Activated naive CD4-positive, alpha-beta T cell treated with Interleukin-2 at 50 U/mL for 16 hours (primary cell): ENCODE data around the gene MRGPRD.

Experiments used
- DNase-seq: peaks from one replicate; pipeline ENCODE4 v3.0.0-alpha.2; 2020

The MRGPRD gene

DNA sequence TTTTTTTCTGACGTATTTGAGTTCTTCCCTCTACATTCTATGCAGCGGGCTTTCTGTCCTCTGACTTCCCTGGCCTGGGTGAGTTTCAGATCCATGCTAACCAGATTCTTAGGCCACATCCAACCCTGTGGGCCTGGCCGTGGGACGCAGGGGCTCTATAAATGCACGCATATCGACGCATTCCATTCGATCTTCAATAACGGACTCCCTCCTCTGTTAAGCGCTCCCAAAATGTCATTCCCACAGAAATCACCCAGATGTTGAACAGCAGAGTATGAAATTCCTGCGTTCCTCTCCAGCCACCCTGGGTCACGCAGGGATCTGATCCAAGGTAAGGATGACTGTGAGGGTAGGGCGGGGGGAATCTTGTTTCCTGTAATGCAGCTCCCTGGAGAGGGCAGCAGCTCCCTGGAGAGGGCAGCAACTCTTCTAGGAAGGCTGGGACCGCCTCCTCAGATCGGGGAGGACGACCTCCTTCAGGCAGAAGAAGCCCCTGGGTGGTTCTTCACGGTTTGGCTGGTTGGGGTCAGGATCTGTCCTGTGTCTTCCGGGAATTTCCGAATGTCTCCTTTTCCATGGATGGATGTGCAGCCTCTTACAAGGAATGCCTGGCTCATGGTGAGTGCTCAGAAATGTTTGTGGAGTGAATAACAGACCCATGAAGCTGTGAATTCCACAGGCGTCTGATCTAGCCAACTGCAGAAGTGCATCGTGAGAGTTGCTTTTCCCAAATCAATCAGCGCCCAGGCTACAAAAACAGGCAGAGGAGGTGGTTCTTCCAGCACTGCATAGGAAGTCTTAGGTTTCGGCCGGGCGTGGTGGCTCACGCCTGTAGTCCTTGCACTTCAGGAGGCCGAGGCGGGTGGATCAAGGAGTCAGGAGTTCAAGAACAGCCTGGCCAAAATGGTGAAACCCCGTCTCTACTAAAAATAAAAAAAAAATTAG, 12.2 kb downstream of the MRGPRD start:
- DNase-seq: no peak

GRCh38 chr11:68966894-68967780, 13.6 kb downstream of the MRGPRD start:
- no peak for DNase-seq

GRCh38 chr11:68965901-68966853, 14.6 kb downstream of the MRGPRD start:
- no peak for DNase-seq

DNA sequence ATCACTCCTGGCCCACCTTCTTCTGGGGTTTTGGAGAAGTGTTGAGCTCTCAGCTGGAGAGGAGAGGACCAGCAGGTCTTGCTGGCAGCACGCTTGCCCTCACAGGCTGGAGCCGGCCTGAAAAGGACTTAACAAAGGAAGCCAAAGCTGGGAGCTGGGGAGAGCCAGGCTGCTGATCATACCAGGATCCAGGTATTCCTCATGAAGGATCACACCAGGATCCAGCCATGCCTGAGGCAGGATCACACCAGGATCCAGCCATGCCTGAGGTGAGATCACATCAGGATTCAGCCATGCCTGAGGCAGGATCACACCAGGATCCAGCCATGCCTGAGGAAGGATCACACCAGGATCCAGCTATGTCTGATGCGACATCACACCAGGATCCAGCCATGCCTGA, 17.0 kb downstream of the MRGPRD start:
- no peak for DNase-seq

DNA sequence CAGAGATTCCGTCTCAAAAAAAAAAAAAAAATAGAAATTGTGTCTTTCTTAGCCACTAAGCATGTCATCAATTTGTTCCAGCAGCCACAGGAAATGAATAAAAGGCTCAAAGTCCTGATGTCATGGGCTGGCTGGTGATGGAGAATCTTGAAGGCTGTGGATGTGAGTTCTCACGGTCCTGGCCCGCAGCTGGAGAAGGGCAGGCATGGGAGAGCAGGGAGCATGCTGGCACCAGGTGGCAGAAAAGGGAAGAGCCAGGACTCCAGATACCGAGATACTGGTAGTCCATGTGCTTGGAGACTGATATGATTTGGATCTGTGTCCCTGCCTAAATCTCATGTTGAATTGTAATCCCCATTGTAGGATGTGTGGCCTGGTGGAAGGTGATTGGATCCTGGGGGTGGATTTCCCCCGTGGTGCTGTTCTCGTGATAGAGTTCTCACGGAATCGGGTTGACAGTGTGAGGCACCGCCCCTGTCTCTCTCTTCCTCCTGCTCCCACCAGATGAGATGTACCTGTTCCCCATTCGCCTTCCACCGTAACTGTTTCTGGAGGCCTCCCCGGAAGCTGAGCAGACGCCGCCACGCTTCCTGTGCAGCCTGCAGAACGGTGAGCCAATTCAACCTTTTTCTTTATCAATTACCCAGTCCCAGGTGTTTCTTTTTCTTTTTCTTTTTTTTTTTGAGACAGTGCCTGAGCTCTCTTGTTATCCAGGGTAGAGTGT, 18.1 kb downstream of the MRGPRD start:
- DNase-seq: peak; percentile 27

GRCh38 chr11:68961245-68961644, 19.5 kb downstream of the MRGPRD start:
- DNase-seq: no peak

DNA sequence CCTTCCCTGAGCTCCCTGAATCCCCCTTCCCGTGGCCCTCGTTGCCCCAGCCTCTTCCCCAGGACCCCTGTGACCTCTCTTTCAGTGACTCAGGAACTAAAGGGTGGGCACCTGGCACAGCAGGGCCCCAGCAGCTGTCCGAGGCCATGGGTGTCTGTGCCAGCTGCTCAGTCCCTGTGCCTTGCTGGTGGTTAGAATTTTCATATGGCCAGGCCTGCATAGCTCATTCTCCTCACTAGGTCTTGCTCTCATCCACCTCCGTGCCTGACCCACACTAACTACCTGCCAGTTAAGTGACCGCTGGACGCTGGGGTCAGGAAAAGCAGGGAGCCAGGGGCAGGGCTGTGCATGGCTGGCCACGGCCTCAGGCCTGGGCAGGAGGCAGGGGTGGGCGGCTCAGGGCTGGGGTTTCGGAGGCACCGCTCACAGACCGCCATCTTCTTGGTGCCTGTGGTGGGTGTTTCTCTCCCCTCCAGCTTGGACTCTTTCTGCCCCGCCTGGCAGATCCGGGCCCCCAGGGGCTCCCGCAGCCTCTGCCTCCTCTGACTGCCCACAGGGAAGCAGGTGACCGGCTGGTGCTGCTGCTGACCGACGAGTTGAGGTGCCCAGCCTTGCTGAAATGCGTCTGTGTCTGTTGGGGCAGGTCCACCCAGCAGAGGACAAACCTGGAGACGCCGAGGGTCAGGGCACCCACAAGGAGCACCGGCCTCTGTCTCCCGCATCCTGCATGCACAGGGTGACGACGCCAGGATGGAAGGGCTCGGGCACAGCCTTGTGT, 20.3 kb downstream of the MRGPRD start:
- DNase-seq: no peak

GRCh38 chr11:68959465-68960293, 21.1 kb downstream of the MRGPRD start:
- DNase-seq: no peak

GRCh38 chr11:68958211-68958610, 22.6 kb downstream of the MRGPRD start:
- no peak for DNase-seq

GRCh38 chr11:68956547-68957254, 24.1 kb downstream of the MRGPRD start:
- no peak for DNase-seq

- peak; percentile 26 for DNase-seq
Measured at GRCh38 chr11:68956142-68956541, 24.6 kb downstream of the MRGPRD start.

DNA sequence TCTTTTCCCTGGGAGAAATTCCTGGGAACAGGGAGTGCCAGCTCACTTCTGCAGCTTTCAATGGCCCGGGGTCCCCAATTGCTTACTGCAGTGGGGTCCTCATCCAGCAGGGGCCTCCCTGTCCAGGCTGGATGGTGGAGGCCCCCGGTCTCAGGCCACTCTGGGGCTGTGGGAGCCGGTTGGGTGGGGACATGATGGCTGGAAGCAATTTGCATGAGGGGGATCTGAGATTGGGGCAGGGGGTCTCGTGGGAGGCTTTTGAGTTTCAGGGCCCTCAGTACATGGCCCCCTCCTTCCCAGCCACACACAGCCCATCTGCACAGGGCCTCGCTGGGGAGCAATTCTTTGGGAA, 25.2 kb downstream of the MRGPRD start:
- DNase-seq: no peak

GRCh38 chr11:68954836-68955606, 25.8 kb downstream of the MRGPRD start:
- no peak for DNase-seq

GRCh38 chr11:68950762-68951161, 30.0 kb downstream of the MRGPRD start:
- no peak for DNase-seq

GRCh38 chr11:68950270-68950669, 30.5 kb downstream of the MRGPRD start:
- no peak for DNase-seq

DNA sequence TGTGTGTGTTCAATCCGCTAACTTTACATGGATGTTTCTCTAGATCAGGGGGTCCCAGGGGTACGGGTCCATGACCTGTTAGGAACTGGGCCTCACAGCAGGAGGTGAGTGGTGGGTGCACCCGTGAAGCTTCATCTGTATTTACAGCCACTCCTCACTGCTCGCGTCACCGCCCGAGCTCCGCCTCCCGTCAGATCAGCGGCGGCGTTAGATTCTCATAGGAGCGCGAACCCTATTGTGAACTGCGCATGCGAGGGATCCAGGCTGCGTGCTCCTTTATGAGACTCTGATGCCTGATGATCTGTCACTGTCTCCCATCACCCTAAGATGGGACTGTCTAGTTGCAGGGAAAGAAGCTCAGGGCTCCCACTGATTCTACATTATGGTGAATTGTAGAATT, 31.9 kb downstream of the MRGPRD start:
- no peak for DNase-seq

- no peak for DNase-seq
Measured at GRCh38 chr11:68948496-68948895, 32.3 kb downstream of the MRGPRD start.

DNA sequence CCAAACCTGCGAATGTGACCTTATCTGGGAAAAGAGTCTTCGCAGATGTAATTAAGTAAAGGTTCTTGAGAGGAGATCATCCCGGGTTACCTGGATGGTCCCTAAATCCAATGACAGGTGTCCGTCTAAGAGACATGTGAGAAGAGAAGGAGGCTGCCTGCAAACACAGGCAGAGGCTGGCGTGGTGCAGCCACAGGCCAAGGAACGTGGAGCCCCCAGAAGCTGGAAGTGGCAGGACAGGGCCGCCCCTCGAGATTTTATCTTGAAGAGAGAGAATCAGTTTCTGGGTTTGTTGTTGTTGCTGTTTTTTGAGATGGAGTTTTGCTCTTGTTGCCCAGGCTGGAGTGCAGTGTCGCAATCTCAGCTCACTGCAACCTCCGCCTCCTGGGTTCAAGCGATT, 33.6 kb downstream of the MRGPRD start:
- DNase-seq: no peak
